IMR-90 (cell line): ENCODE results near the gene WDR48. TPM values are rescaled to one million over a fixed set of nuclear protein-coding genes. Genes with fewer than 3 reads are reported as not detected.

Experiments used
- ATAC-seq: fragments of 200-7000 bp; cut with Tn5 transposase; 2 replicates; pipeline ENCODE4 v1.9.1; 2020; ENCODE audit warnings: low read depth, mild to moderate bottlenecking, moderate library complexity
- BruUV-seq: library from RNA; stranded (reverse); fragments of 400-500 nt; replicated peaks from 2 replicates; lab custom pipeline; 2021; lab: Mats Ljungman, UMichigan
- CTCF ChIA-PET: fragments of 300-600 bp; formaldehyde crosslinking; extraction: SDS; loops from one replicate; lab custom pipeline; 2021; ENCODE audit warnings: antibody characterized with exemption; lab: Yijun Ruan, JAX
- POLR2A ChIA-PET: fragments of 300-600 bp; sonication (Branson Sonifier 250); formaldehyde crosslinking; loops from one replicate; lab custom pipeline; 2022; ENCODE audit warnings: antibody characterized with exemption; ENCODE audit not compliant: unreplicated experiment; lab: Charles Lee
- DNase-seq: peaks from one replicate; pipeline ENCODE4 v3.0.0; 2013
- H2AFZ ChIP-seq: replicated peaks from 2 replicates; pipeline ENCODE3; 2013; ENCODE audit warnings: low read length, mild to moderate bottlenecking; ENCODE audit not compliant: poor library complexity
- H2AK5ac ChIP-seq: 2 replicates; pipeline ENCODE4 v1.6.1; 2013; ENCODE audit warnings: low read depth, low read length, inconsistent platforms
- H2AK9ac ChIP-seq: replicated peaks from 2 replicates; pipeline ENCODE3; 2013; ENCODE audit warnings: mild to moderate bottlenecking, low read depth, low read length, moderate library complexity; ENCODE audit not compliant: poor library complexity
- H2BK120ac ChIP-seq: 2 replicates; pipeline ENCODE4 v1.6.1; 2013; ENCODE audit warnings: low read depth, low read length, inconsistent platforms
- H2BK15ac ChIP-seq: 3 replicates; pipeline ENCODE4 v1.6.1; 2013; ENCODE audit warnings: low read depth, low read length, inconsistent platforms
- H2BK20ac ChIP-seq: 2 replicates; pipeline ENCODE4 v1.6.1; 2013; ENCODE audit warnings: low read depth, mild to moderate bottlenecking, inconsistent platforms, low read length, moderate library complexity
- H2BK5ac ChIP-seq: 2 replicates; pipeline ENCODE4 v1.6.1; 2013; ENCODE audit warnings: mild to moderate bottlenecking, low read depth, low read length, inconsistent platforms; ENCODE audit not compliant: poor library complexity, severe bottlenecking
- H3K14ac ChIP-seq: replicated peaks from 2 replicates; pipeline ENCODE4 v1.6.1; 2013; ENCODE audit warnings: low read depth, low read length, inconsistent platforms
- H3K18ac ChIP-seq: 2 replicates; pipeline ENCODE4 v1.6.1; 2013; ENCODE audit warnings: low read depth, low read length, control low read depth
- H3K23ac ChIP-seq: 2 replicates; pipeline ENCODE4 v1.6.1; 2013; ENCODE audit warnings: low read depth, low read length, inconsistent platforms
- H3K27ac ChIP-seq: 2 replicates; pipeline ENCODE4 v1.5.1; 2013; ENCODE audit warnings: mild to moderate bottlenecking, control low read depth, low read length; ENCODE audit not compliant: insufficient read depth
- H3K27me3 ChIP-seq: 2 replicates; pipeline ENCODE4 v1.6.1; 2013; ENCODE audit warnings: low read length; ENCODE audit not compliant: control insufficient read depth, insufficient read depth
- H3K36me3 ChIP-seq: 2 replicates; pipeline ENCODE4 v1.6.1; 2013; ENCODE audit warnings: low read length, mixed read lengths; ENCODE audit not compliant: control insufficient read depth, insufficient read depth
- H3K4ac ChIP-seq: 2 replicates; pipeline ENCODE4 v1.6.1; 2013; ENCODE audit warnings: low read depth, low read length, inconsistent platforms
- H3K4me1 ChIP-seq: 2 replicates; pipeline ENCODE4 v1.6.1; 2013; ENCODE audit warnings: low read length, mixed read lengths; ENCODE audit not compliant: control insufficient read depth, insufficient read depth
- H3K4me2 ChIP-seq: 2 replicates; pipeline ENCODE4 v1.6.1; 2013; ENCODE audit warnings: low read depth, mild to moderate bottlenecking, control low read depth, low read length, moderate library complexity
- H3K4me3 ChIP-seq: 2 replicates; pipeline ENCODE4 v1.5.1; 2013; ENCODE audit warnings: low read depth, mild to moderate bottlenecking, control low read depth, low read length, moderate library complexity; ENCODE audit not compliant: insufficient read depth
- H3K56ac ChIP-seq: 2 replicates; pipeline ENCODE4 v1.6.1; 2013; ENCODE audit warnings: low read length, inconsistent platforms; ENCODE audit not compliant: insufficient read depth; ENCODE audit errors: extremely low read depth
- H3K79me1 ChIP-seq, 2 experiments: 2 replicates each; pipeline ENCODE4 v1.6.1; 2013; ENCODE audit warnings: low read length in 2 of 2, inconsistent platforms in 1 of 2, low read depth in 1 of 2
- H3K9ac ChIP-seq: 2 replicates; pipeline ENCODE4 v1.6.1; 2013; ENCODE audit warnings: low read depth, low read length, control low read depth
- H3K9me1 ChIP-seq: 2 replicates; pipeline ENCODE4 v1.6.1; 2013; ENCODE audit warnings: low read length, inconsistent platforms; ENCODE audit not compliant: insufficient read depth
- H3K9me3 ChIP-seq: 2 replicates; pipeline ENCODE4 v1.6.1; 2013; ENCODE audit warnings: low read length; ENCODE audit not compliant: control insufficient read depth, insufficient read depth
- H4K20me1 ChIP-seq: 2 replicates; pipeline ENCODE4 v1.6.1; 2013; ENCODE audit warnings: low read length, inconsistent platforms; ENCODE audit not compliant: insufficient read depth
- H4K5ac ChIP-seq: 2 replicates; pipeline ENCODE4 v1.6.1; 2013; ENCODE audit warnings: mild to moderate bottlenecking, low read depth, low read length, control low read depth
- H4K8ac ChIP-seq, 2 experiments: 2 replicates each; pipeline ENCODE4 v1.6.1; 2013; ENCODE audit warnings: low read depth in 2 of 2, low read length in 2 of 2, control low read depth in 1 of 2, inconsistent platforms in 1 of 2
- H4K91ac ChIP-seq: 2 replicates; pipeline ENCODE4 v1.6.1; 2013; ENCODE audit warnings: low read depth, low read length, inconsistent platforms; ENCODE audit not compliant: insufficient read depth
- CTCF ChIP-seq: conservative IDR thresholded peaks from 2 replicates; pipeline ENCODE4 v1.5.1; 2012; ENCODE audit warnings: mild to moderate bottlenecking, low read depth, low read length, improper control_type of control experiment
- MXI1 ChIP-seq: IDR thresholded peaks from 2 replicates; pipeline ENCODE4 v1.6.1; 2012; ENCODE audit warnings: low read depth, mild to moderate bottlenecking, low read length, moderate library complexity, borderline replicate concordance
- RAD21 ChIP-seq: IDR thresholded peaks from 2 replicates; pipeline ENCODE4 v1.6.1; 2012; ENCODE audit warnings: low read length, improper control_type of control experiment
- RCOR1 ChIP-seq: IDR thresholded peaks from 2 replicates; pipeline ENCODE4 v1.6.1; 2012; ENCODE audit warnings: mild to moderate bottlenecking, low read length, improper control_type of control experiment; ENCODE audit not compliant: insufficient replicate concordance
- USF2 ChIP-seq: fragments of 150-350 bp; IDR thresholded peaks from 2 replicates; pipeline ENCODE4 v1.6.1; 2017; ENCODE audit warnings: mild to moderate bottlenecking, antibody characterized with exemption, low read length, low read depth
- dilution Hi-C: fragments of 300-500 bp; cut with HindIII; formaldehyde crosslinking; loops from one replicate; pipeline ENCODE4 v1.14.3; 2018; ENCODE audit warnings: low sequenced_read_pairs; ENCODE audit not compliant: unreplicated experiment
- in situ Hi-C: fragments of 300-500 bp; cut with MboI; formaldehyde crosslinking; loops from 3 replicates; pipeline ENCODE4 v1.14.3; 2019; ENCODE audit warnings: low sequenced_read_pairs, inconsistent platforms, mixed read lengths
- intact Hi-C: fragments of 100-400 bp; cut with micrococcal nuclease; formaldehyde crosslinking; loops from 2 replicates; pipeline ENCODE4 v1.10.0; 2022
- polyA plus RNA-seq, 3 experiments: library from polyadenylated mRNA; depleted of rRNA; stranded (reverse); fragments of >200 nt; gene quantifications; 2 replicates each; pipeline ENCODE4 v1.2.3, GENCODE V29; 2012; ENCODE audit warnings: low replicate concordance in 1 of 3
- total RNA-seq: library from RNA; depleted of rRNA; stranded (reverse); fragments of >200 nt; gene quantifications from 2 replicates; pipeline ENCODE4 v1.2.3, GENCODE V29; 2012

WDR48 gene
- total and polyA plus RNA-seq, 2 of the 4 experiments (the other 2 are of a cell fraction) = 14.4 to 41.2 TPM

GRCh38 chr3:39079530-39079929 lies 27.7 kb downstream of the WDR48 start:
- H2AK9ac ChIP-seq = no peak overlapping the region
- no peak overlapping the region for H4K8ac ChIP-seq
- H4K91ac ChIP-seq = no peak overlapping the region
- TF ChIP-seq RAD21 (no peak), USF2 (no peak), MXI1 (no peak), RCOR1 (no peak), CTCF (no peak)
- in situ Hi-C loops (no loop called here), dilution Hi-C loops (no loop called here), intact Hi-C loops (no loop called here)
- peaks cover 21% of the 10 kb centered on the region for H3K36me3 ChIP-seq
- no peak overlapping the region for H3K4me2 ChIP-seq
- no TSS peak for BruUV-seq
- ATAC-seq (no peak), DNase-seq (no peak)
- H3K56ac ChIP-seq = no peak overlapping the region
- CTCF ChIA-PET = no interaction called here
- no peak overlapping the region for H3K9ac ChIP-seq
- no peaks in the 10 kb centered on the region for H3K4me1 ChIP-seq
- H2BK20ac ChIP-seq = no peak overlapping the region
- H2BK5ac ChIP-seq = no peak overlapping the region
- H3K23ac ChIP-seq = no peak overlapping the region
- no peaks in the 10 kb centered on the region for H4K20me1 ChIP-seq
- H4K5ac ChIP-seq = no peak overlapping the region
- H2AK5ac ChIP-seq = no peak overlapping the region
- no peak overlapping the region for H3K4ac ChIP-seq
- no peak overlapping the region for H3K18ac ChIP-seq
- H3K27ac ChIP-seq = no peak overlapping the region
- no peak overlapping the region for H2AFZ ChIP-seq
- H3K14ac ChIP-seq = no peak overlapping the region
- no peak overlapping the region for H2BK15ac ChIP-seq
- POLR2A ChIA-PET = no interaction called here
- H3K9me3 ChIP-seq = no peaks in the 10 kb centered on the region
- H2BK120ac ChIP-seq = no peak overlapping the region
- H3K4me3 ChIP-seq = no peak overlapping the region
- no peaks in the 10 kb centered on the region for H3K79me1 ChIP-seq
- H3K9me1 ChIP-seq = no peaks in the 10 kb centered on the region
- H3K27me3 ChIP-seq = no peaks in the 10 kb centered on the region
